Heart left ventricle (tissue), 16 donors: Measurements from ENCODE around the gene ICA1L. TPM values are rescaled to one million over a fixed set of nuclear protein-coding genes. Genes with fewer than 3 reads are reported as not detected.

Source experiments
- ATAC-seq, 4 donors: fragments of 200-7000 bp; cut with Tn5 transposase; one replicate each; pipeline ENCODE4 v1.9.1; 2020 to 2022; ENCODE audit warnings: moderate library complexity in 4 of 4, mild to moderate bottlenecking in 3 of 4, moderate number of reproducible peaks in 1 of 4
- DNase-seq, 5 donors: peaks; one replicate each; pipeline ENCODE4 v3.0.0-alpha.2; 2020
- H3K27ac ChIP-seq, 12 donors: fragments of 200-600 bp; sonication (generic) in 4 of 12; one replicate each; pipeline versions ENCODE4 v1.5.0 to v1.8.0; 2016 to 2022; ENCODE audit warnings: mild to moderate bottlenecking in 2 of 12
- H3K27me3 ChIP-seq, 9 donors: fragments of 200-600 bp; sonication (generic) in 2 of 9; one replicate each; pipeline versions ENCODE4 v1.5.1 to v1.8.0; 2016 to 2022; ENCODE audit warnings: mild to moderate bottlenecking in 3 of 9
- H3K36me3 ChIP-seq, 9 donors: fragments of 200-600 bp; sonication (generic) in 2 of 9; one replicate each; pipeline versions ENCODE4 v1.5.0 to v1.8.0; 2018 to 2022; ENCODE audit warnings: mild to moderate bottlenecking in 2 of 9
- H3K4me1 ChIP-seq, 12 donors: fragments of 200-600 bp; sonication (generic) in 4 of 12; one replicate each; pipeline versions ENCODE4 v1.5.0 to v1.8.0; 2016 to 2022; ENCODE audit warnings: mild to moderate bottlenecking in 3 of 12
- H3K4me3 ChIP-seq, 12 donors: fragments of 200-600 bp; sonication (generic) in 4 of 12; one replicate each; pipeline versions ENCODE4 v1.5.0 to v1.8.0; 2017 to 2022; ENCODE audit warnings: mild to moderate bottlenecking in 9 of 12, moderate library complexity in 4 of 12
- H3K9me3 ChIP-seq, 12 donors: fragments of 200-600 bp; sonication (generic) in 4 of 12; one replicate each; pipeline versions ENCODE4 v1.5.0 to v1.8.0; 2016 to 2022; ENCODE audit warnings: mild to moderate bottlenecking in 1 of 12
- POLR2A ChIP-seq, 2 donors: fragments of 450-650 bp; IDR thresholded peaks; one replicate each; pipeline ENCODE4 v1.6.1; 2017; ENCODE audit warnings: antibody characterized with exemption in 2 of 2, mild to moderate bottlenecking in 2 of 2, moderate library complexity in 2 of 2
- WGBS, 4 donors: extraction: QIAGEN DNeasy Blood & Tissue Kit in 2 of 4; methylation state at CpG; one replicate each; pipeline versions ENCODE4 v1.1.5 to v1.1.7; 2013 to 2018; 5-methylcytosine and 5-hydroxymethylcytosine counted together
- intact Hi-C, 10 donors: fragments of 100-400 bp; cut with DNase I; formaldehyde crosslinking; loops; one replicate each; pipeline versions ENCODE4 v1.11.1 to v1.14.2; 2022
- polyA plus RNA-seq, 2 donors: library from polyadenylated mRNA; stranded (reverse); fragments of 200-250 nt; gene quantifications; one replicate each; pipeline ENCODE4 v1.2.3, GENCODE V29; 2013
- total RNA-seq, 9 donors: library from RNA; depleted of rRNA in 2 of 9; stranded (reverse); fragments of >200 nt in 2 of 9; fragmentation: NEBNext Ultra II Directional in 3 of 9; extraction: Animal tissue kit (Norgen Biotek cat#: 25700) in 3 of 9; gene quantifications; one replicate each; pipeline versions ENCODE4 v1.1.0 to v1.2.4, GENCODE V29; 2016 to 2023
- TF ChIP-seq, protein P1 (sequence below), 12 donors: fragments of 200-600 bp; sonication (generic) in 4 of 12; IDR thresholded peaks; one replicate each; pipeline versions ENCODE4 v1.5.0 to v1.8.0; 2018 to 2022; ENCODE audit warnings: antibody characterized with exemption in 12 of 12, mild to moderate bottlenecking in 5 of 12
- donor health status: ischemic (EF 13 %, LVEDD 7.1; RV severe dilation, severe dysfunction).
- donor health status: healthy with polysubstance abuse.
- donor health status: DM: no; HTN: yes; CAD: no.
- donor health status: DM: no; HTN: no; CAD: no.
- donor health status: ischemic (EF 25% LVEDD 6.9; RV normal size, moderate dysfunction).
- donor health status: ischemic (EF 25% LVEDD 5.7; RV mildly dilated, moderate dysfunction).
- donor health status: healthy.
- donor health status: DM: yes; HTN: yes; CAD: no.
- donor health status: ischemic (EF 35%, LVEDD 5.7; RV mildly dilated, moderate dysfunction).
- donor health status: nonischemic (EF 11% LVEDD 7.7; RV severe dilation, severe dysfunction).
- donor health status: DM: yes; HTN: yes; CAD: no.
- donor health status: PGD.
- donor health status: ischemic (EF 29% LVEDD 5.4; RV normal size, mild dysfunction).
- donor health status: nonischemic (EF 23%, LVEDD 6.1; RV moderate dilation, normal function).

ICA1L gene
- total and polyA plus RNA-seq, 11 donors = 1.5 to 9.2 (median 6.0) TPM

DNA sequence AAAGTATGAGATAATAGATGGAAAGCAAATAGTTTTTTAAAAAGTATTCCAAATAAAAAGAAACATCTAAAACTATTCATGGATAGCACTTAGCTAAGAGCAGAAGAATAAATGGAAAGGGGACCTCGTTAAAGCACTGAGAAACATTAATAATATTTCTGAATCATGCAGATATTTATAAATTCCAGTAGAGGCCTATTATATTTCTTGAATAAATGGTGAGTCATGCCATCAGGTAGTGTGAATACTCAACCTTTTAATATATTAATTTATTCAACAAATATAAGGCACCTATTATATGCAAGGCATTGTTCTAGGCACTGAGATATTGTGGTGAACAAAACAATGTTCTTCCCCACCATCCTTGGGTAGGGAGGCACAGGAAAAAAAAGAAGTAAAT is 53.8 kb downstream of the ICA1L start:
- Histone ChIP-seq H3K4me1 (peaks cover 0 to 19% (median 10%) of the 10 kb centered on the region in 12 donors), H3K4me3 (no peak overlapping the region), H3K27me3 (no peaks in the 10 kb centered on the region), H3K9me3 (no peaks in the 10 kb centered on the region), H3K27ac (no peak overlapping the region), H3K36me3 (peaks cover 0 to 9% (median 0%) of the 10 kb centered on the region in 9 donors)
- no peak for TF ChIP-seq POLR2A (IDR thresholded peaks at IDR 0.05)
- TF ChIP-seq, protein P1, sequence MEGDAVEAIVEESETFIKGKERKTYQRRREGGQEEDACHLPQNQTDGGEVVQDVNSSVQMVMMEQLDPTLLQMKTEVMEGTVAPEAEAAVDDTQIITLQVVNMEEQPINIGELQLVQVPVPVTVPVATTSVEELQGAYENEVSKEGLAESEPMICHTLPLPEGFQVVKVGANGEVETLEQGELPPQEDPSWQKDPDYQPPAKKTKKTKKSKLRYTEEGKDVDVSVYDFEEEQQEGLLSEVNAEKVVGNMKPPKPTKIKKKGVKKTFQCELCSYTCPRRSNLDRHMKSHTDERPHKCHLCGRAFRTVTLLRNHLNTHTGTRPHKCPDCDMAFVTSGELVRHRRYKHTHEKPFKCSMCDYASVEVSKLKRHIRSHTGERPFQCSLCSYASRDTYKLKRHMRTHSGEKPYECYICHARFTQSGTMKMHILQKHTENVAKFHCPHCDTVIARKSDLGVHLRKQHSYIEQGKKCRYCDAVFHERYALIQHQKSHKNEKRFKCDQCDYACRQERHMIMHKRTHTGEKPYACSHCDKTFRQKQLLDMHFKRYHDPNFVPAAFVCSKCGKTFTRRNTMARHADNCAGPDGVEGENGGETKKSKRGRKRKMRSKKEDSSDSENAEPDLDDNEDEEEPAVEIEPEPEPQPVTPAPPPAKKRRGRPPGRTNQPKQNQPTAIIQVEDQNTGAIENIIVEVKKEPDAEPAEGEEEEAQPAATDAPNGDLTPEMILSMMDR (IDR thresholded peaks at IDR 0.05) = no peak
- 86 to 94% (median 91%) methylated on average over 1 of the region's 1 CpG for WGBS, 4 donors
- no peak for DNase-seq
- ATAC-seq = no peak
- intact Hi-C loops = no loop called here

DNA sequence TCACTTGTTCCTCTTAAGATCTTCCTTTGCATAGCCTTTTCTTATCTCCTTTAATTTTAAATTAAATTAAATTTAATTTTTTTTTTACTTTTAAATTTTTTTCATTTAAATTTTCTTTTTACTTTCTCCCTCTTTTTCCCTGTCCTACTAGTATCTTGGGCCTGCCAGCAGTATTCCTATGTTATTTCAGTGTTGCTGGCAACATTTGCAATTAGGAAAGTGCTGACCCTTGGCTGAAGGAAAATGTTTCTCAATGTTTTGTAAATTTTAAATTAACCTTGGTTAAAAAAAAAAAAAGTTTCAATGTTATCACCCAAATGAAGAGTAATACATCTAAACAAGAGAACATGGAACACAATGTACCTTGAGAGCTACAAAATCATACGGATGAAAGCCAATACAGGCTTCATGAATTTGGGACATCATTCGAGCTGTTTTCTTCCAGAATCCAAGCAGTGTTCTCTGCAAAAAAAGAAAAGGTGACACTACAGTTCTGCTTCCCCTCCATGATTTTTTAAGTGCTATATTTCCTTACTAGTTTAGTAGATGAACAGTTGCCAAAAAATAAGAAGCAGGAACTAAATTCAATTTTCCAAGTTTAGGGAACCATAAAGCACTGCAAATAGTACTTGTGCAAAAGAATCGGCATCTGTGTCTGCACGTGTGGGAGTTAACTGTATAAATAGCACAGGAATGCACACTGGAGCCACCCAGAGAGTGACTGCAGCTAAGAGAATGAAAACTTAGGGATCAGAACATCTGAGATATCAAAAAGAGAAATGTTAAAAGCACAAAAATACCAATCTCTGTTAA is 55.8 kb downstream of the ICA1L start:
- WGBS, 4 donors = 13 to 26% (median 19%) methylated on average over 4 of the region's 4 CpGs
- intact Hi-C loops = no loop called here
- DNase-seq = no peak
- H3K27me3 ChIP-seq = no peaks in the 10 kb centered on the region
- peaks cover 0 to 9% (median 0%) of the 10 kb centered on the region in 9 donors for H3K36me3 ChIP-seq
- ATAC-seq = peak; percentile 22 to 86 (median 62)
- H3K4me3 ChIP-seq = peak overlapping the region in 1 of 12 donors; percentile 25
- H3K27ac ChIP-seq = peak overlapping the region in 8 of 12 donors; percentile 12 to 56 (median 42)
- H3K4me1 ChIP-seq = peaks cover 0 to 19% (median 10%) of the 10 kb centered on the region in 12 donors
- TF ChIP-seq, protein P1 (IDR thresholded peaks at IDR 0.05) = no peak
- TF ChIP-seq POLR2A (IDR thresholded peaks at IDR 0.05) = no peak
- peaks cover 0 to 6% (median 0%) of the 10 kb centered on the region in 12 donors for H3K9me3 ChIP-seq

DNA sequence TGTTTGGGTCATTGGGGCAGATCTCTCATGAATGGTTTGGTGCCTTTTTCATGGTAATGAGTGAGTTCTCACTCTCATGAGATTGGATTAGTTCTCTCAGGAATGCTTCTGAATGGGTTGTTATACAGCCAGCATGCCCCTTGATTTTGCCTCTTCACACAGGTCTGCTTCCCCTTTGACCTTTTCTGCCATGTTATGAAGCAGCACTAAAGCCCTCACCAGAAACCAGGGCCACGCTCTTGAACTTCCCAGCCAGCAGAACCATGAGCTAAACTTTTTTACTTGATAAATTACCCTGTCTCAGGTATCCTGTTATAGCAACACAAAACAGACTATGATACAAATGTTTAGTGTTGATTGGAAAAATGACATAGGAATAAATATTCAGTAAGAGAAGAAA is 57.3 kb downstream of the ICA1L start:
- peaks cover 0 to 13% (median 0%) of the 10 kb centered on the region in 12 donors for H3K9me3 ChIP-seq
- H3K27me3 ChIP-seq = no peaks in the 10 kb centered on the region
- DNase-seq = no peak
- TF ChIP-seq, protein P1 (IDR thresholded peaks at IDR 0.05) = no peak
- no peak for TF ChIP-seq POLR2A (IDR thresholded peaks at IDR 0.05)
- H3K36me3 ChIP-seq = peaks cover 0 to 15% (median 0%) of the 10 kb centered on the region in 9 donors
- no peak for ATAC-seq
- H3K4me1 ChIP-seq = peaks cover 0 to 19% (median 10%) of the 10 kb centered on the region in 12 donors
- H3K27ac ChIP-seq = no peak overlapping the region
- H3K4me3 ChIP-seq = no peak overlapping the region
- intact Hi-C loops = no loop called here
- 99 to 100% (median 100%) methylated on average over 1 of the region's 1 CpG for WGBS, 4 donors

DNA sequence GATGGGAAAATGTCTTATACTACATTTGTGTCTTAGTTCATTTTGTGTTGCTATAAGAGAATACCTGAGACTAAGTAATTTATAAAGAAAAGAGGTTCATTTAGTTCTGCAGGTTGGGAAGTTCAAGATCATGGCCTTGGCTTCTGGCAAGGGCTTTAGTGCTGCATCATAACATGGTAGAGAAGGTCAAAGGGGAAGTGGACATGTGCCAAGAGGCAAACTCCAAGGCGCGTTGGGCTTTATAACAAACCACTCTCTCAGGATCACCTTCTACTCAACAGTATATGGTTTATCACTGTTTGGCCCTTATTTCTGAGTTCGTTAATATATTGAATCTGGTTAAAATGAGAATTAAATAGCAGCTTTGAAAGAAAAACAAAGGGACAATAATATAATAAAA is 58.2 kb downstream of the ICA1L start:
- peaks cover 0 to 15% (median 0%) of the 10 kb centered on the region in 9 donors for H3K36me3 ChIP-seq
- 94 to 100% (median 96%) methylated on average over 3 of the region's 3 CpGs for WGBS, 4 donors
- DNase-seq (no peak), ATAC-seq (no peak)
- intact Hi-C loops = no loop called here
- no peak overlapping the region for H3K4me3 ChIP-seq
- peaks cover 0 to 13% (median 0%) of the 10 kb centered on the region in 12 donors for H3K9me3 ChIP-seq
- H3K4me1 ChIP-seq = peaks cover 0 to 19% (median 10%) of the 10 kb centered on the region in 12 donors
- no peaks in the 10 kb centered on the region for H3K27me3 ChIP-seq
- no peak overlapping the region for H3K27ac ChIP-seq
- TF ChIP-seq POLR2A (IDR thresholded peaks at IDR 0.05) = no peak
- TF ChIP-seq, protein P1 (IDR thresholded peaks at IDR 0.05) = no peak
